Measurements from ENCODE around the gene HTRA2.

HTRA2 gene

DNA sequence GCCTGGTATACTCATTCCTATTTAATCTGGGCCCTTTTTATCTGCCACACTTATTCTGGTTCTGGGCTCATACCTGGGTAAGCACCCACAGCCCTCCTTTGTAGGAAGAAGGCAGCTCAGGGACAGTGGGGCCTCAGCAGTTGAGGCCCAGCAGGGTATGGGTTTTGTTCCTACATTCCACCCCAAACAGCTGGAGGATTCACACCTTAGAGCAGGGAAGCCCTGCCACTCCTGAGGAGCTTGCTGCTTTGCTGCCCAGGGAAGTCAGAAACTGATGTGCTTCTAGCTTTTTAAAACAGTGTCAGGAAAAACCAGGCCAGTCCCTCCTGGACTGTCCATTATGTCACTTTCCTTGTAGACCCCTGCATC lies 29.2 kb upstream of the HTRA2 start:
- no peak for DNase-seq (ENCODE audit: low spot score)

DNA sequence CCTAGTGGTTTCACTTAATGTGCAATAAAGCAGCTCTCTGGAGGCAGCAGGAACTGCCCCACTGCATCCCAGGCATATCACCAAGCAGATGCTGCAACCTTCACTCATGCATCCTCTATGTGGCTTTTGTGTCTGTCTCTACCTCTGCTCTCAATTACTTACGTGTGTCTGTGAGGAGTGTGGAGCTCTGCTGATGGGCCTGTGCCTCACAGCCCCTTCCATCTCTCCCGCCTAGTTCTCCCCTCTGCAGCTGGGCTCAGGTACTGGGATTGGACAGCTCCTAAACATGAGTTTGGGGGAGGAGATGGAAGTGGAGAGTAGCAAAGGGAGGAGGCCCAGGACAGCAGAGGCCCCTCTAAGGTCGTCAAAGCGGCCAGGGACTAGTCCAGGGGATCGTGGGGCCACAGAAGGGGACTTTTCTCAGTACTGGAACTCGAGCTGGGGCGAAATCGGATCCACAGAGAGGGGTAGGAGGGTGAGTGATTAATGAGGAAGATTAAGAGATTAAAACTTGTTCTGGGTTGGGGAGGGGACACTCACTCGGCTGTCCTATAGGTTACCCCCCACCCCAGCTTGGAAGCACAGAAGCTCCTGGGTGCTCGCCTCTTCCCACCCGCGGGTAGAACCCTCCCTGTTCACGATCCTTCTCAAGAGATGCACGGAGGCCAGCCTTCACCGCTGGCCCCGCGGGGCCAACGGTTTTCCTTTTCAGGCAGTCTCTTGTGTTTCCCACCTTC lies 28.2 kb upstream of the HTRA2 start:
- DNase-seq (ENCODE audit: low spot score): no peak

- DNase-seq (ENCODE audit: low spot score): no peak
These were observed 27.5 kb upstream of the HTRA2 start for GRCh38 chr2:74502147-74502719.

DNA sequence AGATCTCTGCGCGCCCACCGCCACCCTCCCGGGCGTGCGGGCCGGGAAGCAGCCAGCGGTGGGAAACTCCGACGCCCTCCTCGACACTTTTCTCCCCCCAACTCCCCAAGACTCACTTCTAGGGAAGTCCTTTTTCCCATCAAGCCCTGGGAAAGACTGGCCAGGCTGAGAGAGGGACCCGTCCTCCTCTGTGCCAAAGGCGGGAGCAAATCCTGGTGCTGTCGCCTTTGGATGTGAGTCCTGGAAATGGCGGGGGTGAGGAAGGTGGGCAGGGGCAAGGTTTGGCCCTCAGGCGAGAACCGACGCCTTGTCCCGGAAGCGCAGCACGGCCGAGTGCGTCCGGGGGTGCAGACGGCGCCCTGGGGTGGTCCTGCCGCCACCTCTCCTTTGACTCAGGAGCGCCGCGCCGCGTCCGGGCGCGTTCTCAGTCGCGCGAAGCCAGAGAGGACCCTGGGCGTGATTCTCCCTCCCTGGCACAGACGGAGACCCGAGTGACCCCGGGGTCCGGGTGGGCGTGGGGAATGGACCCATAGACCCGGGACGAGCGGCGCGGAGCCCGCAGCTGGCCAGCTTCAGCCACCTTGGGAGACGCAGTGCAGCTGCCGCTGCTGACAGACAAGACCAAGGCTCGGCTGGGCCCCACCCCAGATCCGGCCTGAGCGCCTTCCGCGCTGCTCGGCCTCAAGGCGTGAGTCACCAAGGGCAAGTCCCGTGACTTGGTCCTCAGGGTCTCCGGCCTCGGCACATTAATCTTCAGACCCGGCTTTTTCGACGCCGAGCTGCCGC lies 26.8 kb upstream of the HTRA2 start:
- DNase-seq (ENCODE audit: low spot score): peak; percentile 83

GRCh38 chr2:74503506-74504475 lies 25.9 kb upstream of the HTRA2 start:
- DNase-seq (ENCODE audit: low spot score): no peak

GRCh38 chr2:74504591-74504990 lies 25.1 kb upstream of the HTRA2 start:
- DNase-seq (ENCODE audit: low spot score): no peak

- DNase-seq (ENCODE audit: low spot score): no peak
These were observed 24.1 kb upstream of the HTRA2 start for GRCh38 chr2:74505448-74506246.

DNA sequence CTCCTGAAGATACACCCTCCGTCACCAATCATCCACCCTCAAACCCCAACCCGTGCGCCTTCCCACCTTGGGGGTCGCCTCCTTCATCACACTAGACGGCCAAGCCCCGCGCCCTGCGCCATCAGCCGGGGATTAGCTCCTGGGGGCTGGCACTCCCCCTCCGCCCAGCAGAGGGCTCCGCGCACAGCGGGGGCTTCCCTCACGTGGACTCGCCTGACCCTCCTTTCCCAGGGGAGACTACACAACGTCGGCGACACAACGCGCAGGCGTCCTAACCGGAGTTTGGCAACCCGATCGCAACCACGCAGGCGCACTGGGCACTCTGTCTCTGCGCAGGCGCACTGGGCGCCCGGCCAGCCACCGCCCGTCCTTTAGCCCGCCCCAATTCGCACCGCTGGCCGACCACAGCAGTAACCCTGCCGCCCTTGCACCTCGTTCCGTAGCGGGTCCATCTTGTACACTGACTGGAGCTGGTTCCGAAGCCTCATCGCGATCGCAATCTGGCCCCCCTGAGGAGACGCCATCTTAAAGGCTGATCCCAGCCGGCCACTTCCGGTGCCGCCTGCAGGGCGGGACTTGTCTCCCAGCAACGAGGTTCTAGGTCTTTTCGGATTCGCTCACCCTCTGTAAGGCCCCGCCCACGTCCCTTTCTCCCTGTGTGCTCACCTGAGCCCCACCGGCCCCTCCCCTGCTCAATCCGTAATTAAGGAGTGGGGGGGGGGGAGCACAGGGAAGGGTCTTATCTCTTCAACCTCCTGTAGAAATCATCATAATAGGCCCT lies 22.4 kb upstream of the HTRA2 start, which contains the start of gene PCGF1:
PCGF1 (minus strand) TSS at position 551 of the 781 bp plus-strand sequence; CDS start at position 524, 27 bp downstream.
- DNase-seq (ENCODE audit: low spot score): peak; percentile 98

GRCh38 chr2:74507926-74508520 lies 21.7 kb upstream of the HTRA2 start:
- DNase-seq (ENCODE audit: low spot score): peak; percentile 77

GRCh38 chr2:74510272-74510671 lies 19.5 kb upstream of the HTRA2 start:
- DNase-seq (ENCODE audit: low spot score): no peak

- no peak for DNase-seq (ENCODE audit: low spot score)
These were observed 18.4 kb upstream of the HTRA2 start for GRCh38 chr2:74511104-74511989.

DNA sequence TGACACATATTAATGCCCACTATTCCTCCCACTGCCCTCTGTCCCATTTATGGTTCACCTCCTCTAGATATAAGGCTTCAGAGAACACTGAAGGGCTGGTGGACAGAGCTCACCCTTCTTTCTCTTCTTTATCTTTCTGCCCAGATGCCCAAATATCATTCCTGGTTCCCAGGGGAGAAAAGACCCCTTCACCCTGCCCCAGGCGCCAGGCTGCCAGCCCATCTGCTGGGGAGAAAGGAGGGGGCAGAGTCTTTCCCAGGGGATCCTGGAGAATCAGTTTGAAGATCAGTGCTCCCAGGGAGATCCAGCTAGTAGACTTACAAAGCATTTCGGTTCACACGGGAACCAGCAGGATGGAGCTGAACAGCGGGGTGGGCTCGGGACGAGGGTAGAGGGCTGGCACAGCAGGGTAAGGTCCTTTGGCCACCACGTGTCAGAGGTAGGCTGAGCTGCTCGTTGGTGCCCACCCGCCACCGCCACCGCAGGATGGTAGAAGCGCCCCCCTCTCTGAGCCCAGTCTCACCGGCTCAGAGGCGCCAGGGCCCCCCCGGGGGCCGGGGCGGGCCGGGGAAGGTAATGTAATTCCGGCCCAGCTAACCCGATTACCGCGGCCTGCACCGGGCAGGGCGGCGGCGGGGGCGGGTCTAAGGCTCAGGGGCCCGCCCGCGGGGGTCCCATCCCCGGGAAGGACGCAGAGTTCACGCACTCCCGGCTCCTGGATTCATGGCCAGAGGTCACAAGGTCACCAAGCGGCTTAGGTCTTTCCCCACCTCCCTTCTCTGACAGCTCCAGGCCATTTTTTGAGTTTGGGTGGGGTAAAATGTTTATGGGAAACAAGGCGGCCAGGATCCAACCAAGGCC lies 16.8 kb upstream of the HTRA2 start:
- no peak for DNase-seq (ENCODE audit: low spot score)

GRCh38 chr2:74513605-74514367 lies 15.9 kb upstream of the HTRA2 start:
- no peak for DNase-seq (ENCODE audit: low spot score)

- DNase-seq (ENCODE audit: low spot score): no peak
These were observed 15.1 kb upstream of the HTRA2 start, which contains the start of gene TLX2 for GRCh38 chr2:74514368-74515270. TSS of gene TLX2 (plus strand) at chr2:74514450. CDS start at chr2:74514807, 357 bp downstream.

- DNase-seq (ENCODE audit: low spot score): no peak
These were observed 14.3 kb upstream of the HTRA2 start for GRCh38 chr2:74515271-74515980.

All from AG08395 (cell line).